Bronchial epithelial cell (primary cell): ENCODE data around the gene OR2D2. TPM values are rescaled to one million over a fixed set of nuclear protein-coding genes. Genes with fewer than 3 reads are reported as not detected.
"Not testable (repeated sequence)": the region's sequence is repeated elsewhere in the genome, so short reads cannot be mapped to it uniquely, and the experiment has no call there.

Experiments
- DNase-seq: peaks from one replicate; pipeline ENCODE4 v3.0.0-alpha.2; 2010; ENCODE audit warnings: low read depth
- FAIRE-seq: peaks from 2 replicates; lab custom pipeline; 2011; peaks lifted over from hg19 to GRCh38; lab: Jason Lieb, UNC
- H3K27me3 ChIP-seq: 2 replicates; pipeline ENCODE4 v1.5.1; 2011; ENCODE audit warnings: low read length; ENCODE audit not compliant: control insufficient read depth, insufficient read depth
- H3K36me3 ChIP-seq: 2 replicates; pipeline ENCODE4 v1.5.1; 2011; ENCODE audit warnings: low read length; ENCODE audit not compliant: control insufficient read depth, insufficient read depth
- H3K4me3 ChIP-seq: 2 replicates; pipeline ENCODE4 v1.5.1; 2011; ENCODE audit warnings: mild to moderate bottlenecking, low read depth, low read length, control low read depth
- total RNA-seq: library from RNA; depleted of rRNA; stranded (reverse); fragments of >200 nt; gene quantifications from 2 replicates; pipeline ENCODE4 v1.2.1, GENCODE V29; 2014
- TF ChIP-seq, protein P1 (sequence below): IDR thresholded peaks from 2 replicates; pipeline ENCODE4 v1.5.1; 2011; ENCODE audit warnings: mild to moderate bottlenecking, moderate library complexity, low read length, control low read depth, inconsistent platforms; ENCODE audit not compliant: insufficient read depth, severe bottlenecking

OR2D2 gene
- total RNA-seq, 1 donor from 2014 or later: not detected

- no peaks in the 10 kb centered on the region for H3K36me3 ChIP-seq
- no peaks in the 10 kb centered on the region for H3K27me3 ChIP-seq
- FAIRE-seq: no peak
- TF ChIP-seq, protein P1, sequence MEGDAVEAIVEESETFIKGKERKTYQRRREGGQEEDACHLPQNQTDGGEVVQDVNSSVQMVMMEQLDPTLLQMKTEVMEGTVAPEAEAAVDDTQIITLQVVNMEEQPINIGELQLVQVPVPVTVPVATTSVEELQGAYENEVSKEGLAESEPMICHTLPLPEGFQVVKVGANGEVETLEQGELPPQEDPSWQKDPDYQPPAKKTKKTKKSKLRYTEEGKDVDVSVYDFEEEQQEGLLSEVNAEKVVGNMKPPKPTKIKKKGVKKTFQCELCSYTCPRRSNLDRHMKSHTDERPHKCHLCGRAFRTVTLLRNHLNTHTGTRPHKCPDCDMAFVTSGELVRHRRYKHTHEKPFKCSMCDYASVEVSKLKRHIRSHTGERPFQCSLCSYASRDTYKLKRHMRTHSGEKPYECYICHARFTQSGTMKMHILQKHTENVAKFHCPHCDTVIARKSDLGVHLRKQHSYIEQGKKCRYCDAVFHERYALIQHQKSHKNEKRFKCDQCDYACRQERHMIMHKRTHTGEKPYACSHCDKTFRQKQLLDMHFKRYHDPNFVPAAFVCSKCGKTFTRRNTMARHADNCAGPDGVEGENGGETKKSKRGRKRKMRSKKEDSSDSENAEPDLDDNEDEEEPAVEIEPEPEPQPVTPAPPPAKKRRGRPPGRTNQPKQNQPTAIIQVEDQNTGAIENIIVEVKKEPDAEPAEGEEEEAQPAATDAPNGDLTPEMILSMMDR: no peak
- DNase-seq: no peak
- H3K4me3 ChIP-seq: no peak overlapping the region
Measured at GRCh38 chr11:6894097-6894496, 1.8 kb upstream of the OR2D2 start.

DNA sequence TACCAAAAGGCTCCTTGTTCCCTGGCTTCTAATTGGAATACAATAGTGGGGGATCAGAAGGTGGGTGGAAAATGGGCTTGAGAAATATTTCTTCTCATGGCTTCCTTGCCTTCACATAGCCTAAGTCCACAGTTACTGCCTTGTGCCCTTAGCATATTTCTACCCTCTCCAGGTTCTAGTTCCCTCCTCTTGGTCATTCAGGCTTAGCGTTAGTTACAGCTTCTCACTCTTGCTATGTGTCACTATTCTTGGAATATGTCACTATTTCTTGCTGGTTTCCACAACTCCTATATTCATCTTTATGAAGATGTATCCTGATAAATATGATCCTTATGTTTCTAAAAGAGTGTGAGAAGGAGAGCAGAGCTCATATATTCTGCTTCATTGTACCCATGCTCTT lies 2.5 kb downstream of the OR2D2 start:
- DNase-seq (no peak), FAIRE-seq (no peak)
- Histone ChIP-seq H3K36me3 (no peaks in the 10 kb centered on the region), H3K4me3 (no peak overlapping the region), H3K27me3 (no peaks in the 10 kb centered on the region)
- TF ChIP-seq, protein P1: no peak

DNA sequence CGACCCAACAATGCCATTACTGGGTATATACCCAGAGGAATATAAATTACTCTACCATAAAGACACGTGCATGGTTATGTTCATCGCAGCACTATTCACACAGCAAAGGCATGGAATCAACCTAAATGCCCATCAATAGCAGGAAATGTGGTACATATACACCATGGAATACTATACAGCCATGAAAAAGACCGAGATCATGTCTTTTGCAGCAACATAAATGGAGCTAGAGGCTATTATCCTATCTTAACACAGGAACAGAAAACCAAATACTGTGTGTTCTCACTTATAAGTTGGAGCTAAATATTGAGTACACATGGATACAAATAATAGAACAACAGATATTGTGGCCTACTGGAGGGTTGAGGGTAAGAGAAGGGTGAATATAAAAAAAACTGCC lies 3.5 kb downstream of the OR2D2 start:
- Histone ChIP-seq H3K36me3 (no peaks in the 10 kb centered on the region), H3K4me3 (no peak overlapping the region), H3K27me3 (no peaks in the 10 kb centered on the region)
- FAIRE-seq (no peak), DNase-seq (no peak)
- TF ChIP-seq, protein P1: no peak

- H3K4me3 ChIP-seq, FAIRE-seq, DNase-seq, H3K36me3 ChIP-seq, H3K27me3 ChIP-seq: not testable (repeated sequence)
Measured at GRCh38 chr11:6887711-6888110, 4.6 kb downstream of the OR2D2 start.

GRCh38 chr11:6882751-6883150 lies 9.5 kb downstream of the OR2D2 start:
- DNase-seq (no peak), FAIRE-seq (no peak)
- TF ChIP-seq, protein P1: no peak
- no peaks in the 10 kb centered on the region for H3K36me3 ChIP-seq
- no peak overlapping the region for H3K4me3 ChIP-seq
- no peaks in the 10 kb centered on the region for H3K27me3 ChIP-seq

DNA sequence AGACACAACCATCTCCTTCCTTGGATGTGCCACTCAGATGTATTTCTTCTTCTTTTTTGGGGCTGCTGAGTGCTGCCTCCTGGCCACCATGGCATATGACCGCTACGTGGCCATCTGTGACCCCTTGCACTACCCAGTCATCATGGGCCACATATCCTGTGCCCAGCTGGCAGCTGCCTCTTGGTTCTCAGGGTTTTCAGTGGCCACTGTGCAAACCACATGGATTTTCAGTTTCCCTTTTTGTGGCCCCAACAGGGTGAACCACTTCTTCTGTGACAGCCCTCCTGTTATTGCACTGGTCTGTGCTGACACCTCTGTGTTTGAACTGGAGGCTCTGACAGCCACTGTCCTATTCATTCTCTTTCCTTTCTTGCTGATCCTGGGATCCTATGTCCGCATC lies 15.4 kb downstream of the OR2D2 start:
- FAIRE-seq: no peak
- Histone ChIP-seq H3K36me3 (no peaks in the 10 kb centered on the region), H3K27me3 (no peaks in the 10 kb centered on the region), H3K4me3 (no peak overlapping the region)
- no peak for DNase-seq
- TF ChIP-seq, protein P1: no peak
